Measurements from ENCODE around the gene RNF151.
A peak's percentile ranks its signal among the peaks of the same experiment; 100 is the strongest.
"Not testable (repeated sequence)": the region's sequence is repeated elsewhere in the genome, so short reads cannot be mapped to it uniquely, and the experiment has no call there.

Gene RNF151

GRCh38 chr16:1959269-1960039 is 7.2 kb upstream of the RNF151 start, which contains the start of gene NDUFB10:
NDUFB10 (plus strand) TSS chr16:1959538; CDS start chr16:1959625, 87 bp downstream.
- ChIA-PET CTCF (interaction anchor here (2.0 kb wide), 1 partner anchor 13 kb away, joined by 5 read pairs; no protein-coding TSS in a partner anchor), POLR2A (interaction anchor here (2.2 kb wide), 1 partner anchor 196 kb away, joined by 9 read pairs; the partner anchor contains the start of gene TRAF7)
- TF ChIP-seq CTCF (IDR thresholded peaks at IDR 0.05; ENCODE audit: control extremely low read depth, extremely low read depth, low read depth, missing control alignments), result peak; percentile 84
- peak; percentile 93 for DNase-seq (ENCODE audit: extremely low spot score)

- no peak for DNase-seq (ENCODE audit: extremely low spot score)
- ChIA-PET POLR2A (interaction anchor here (1.1 to 2.2 kb wide), 4 partner anchors 18 to 195 kb away, joined by 4 to 9 read pairs (median 4); partner anchors contain the start of genes MSRB1 and TRAF7), CTCF (interaction anchor here (1.1 kb wide), 1 partner anchor 10 kb away, joined by 5 read pairs; no protein-coding TSS in a partner anchor)
- no peak for TF ChIP-seq CTCF (IDR thresholded peaks at IDR 0.05; ENCODE audit: control extremely low read depth, extremely low read depth, low read depth, missing control alignments)
Measured at GRCh38 chr16:1960665-1961630, 5.7 kb upstream of the RNF151 start.

GRCh38 chr16:1961651-1962067 is 5.0 kb upstream of the RNF151 start:
- ChIA-PET CTCF (interaction anchor here (1.3 kb wide), 1 partner anchor 43 kb away, joined by 4 read pairs; no protein-coding TSS in a partner anchor), POLR2A (interaction anchor here (0.6 to 1.1 kb wide), 2 partner anchors 31 to 65 kb away, joined by 4 read pairs; partner anchors contain the start of gene NHERF2)
- DNase-seq (ENCODE audit: extremely low spot score), result no peak
- no peak for TF ChIP-seq CTCF (IDR thresholded peaks at IDR 0.05; ENCODE audit: control extremely low read depth, extremely low read depth, low read depth, missing control alignments)

- ChIA-PET POLR2A (interaction anchor here (0.6 to 1.6 kb wide), 4 partner anchors 8 to 65 kb away, joined by 4 to 5 read pairs (median 4); partner anchors contain the start of genes NHERF2, RPL3L and TBL3), CTCF (interaction anchor here (1.3 kb wide), 1 partner anchor 42 kb away, joined by 4 read pairs; no protein-coding TSS in a partner anchor)
- not testable (repeated sequence) for DNase-seq (ENCODE audit: extremely low spot score)
Measured at GRCh38 chr16:1962161-1963153, 4.2 kb upstream of the RNF151 start.

- POLR2A ChIA-PET, result interaction anchor here (0.6 to 2.5 kb wide), 26 partner anchors 8 to 1397 kb away, joined by 3 to 24 read pairs (median 6); partner anchors contain the start of genes ECI1, GFER, MAPK8IP3 and MLST8
- no peak for DNase-seq (ENCODE audit: extremely low spot score)
- CTCF ChIA-PET, result interaction anchor here (1.0 to 1.1 kb wide), 3 partner anchors 22 to 177 kb away, joined by 3 to 5 read pairs (median 4); no protein-coding TSS in a partner anchor
- TF ChIP-seq CTCF (IDR thresholded peaks at IDR 0.05; ENCODE audit: control extremely low read depth, extremely low read depth, low read depth, missing control alignments), result peak; percentile 46
Measured at GRCh38 chr16:1963806-1964505, 2.7 kb upstream of the RNF151 start.
